ENCODE data around the gene RASSF4.

RASSF4 gene

GRCh38 chr10:44959247-44960087 is at the start of gene RASSF4:
Gene RASSF4 (plus strand): TSS chr10:44959802. CDS start chr10:44970203, 10,401 bp downstream.
- peak; percentile 94 for DNase-seq

GRCh38 chr10:44909910-44910309 is 49.7 kb upstream of the RASSF4 start:
- DNase-seq, result no peak

- DNase-seq, result no peak
Measured at GRCh38 chr10:44910602-44911001, 49.0 kb upstream of the RASSF4 start.

- DNase-seq, result no peak
Measured at GRCh38 chr10:44911081-44911540, 48.5 kb upstream of the RASSF4 start, which contains the start of gene TMEM72. Gene TMEM72 (plus strand): TSS chr10:44911337. CDS start chr10:44911513, 176 bp downstream.

- DNase-seq, result no peak
Measured at GRCh38 chr10:44911951-44912350, 47.7 kb upstream of the RASSF4 start.

GRCh38 chr10:44913350-44914081 is 46.1 kb upstream of the RASSF4 start:
- peak; percentile 17 for DNase-seq

- no peak for DNase-seq
Measured at GRCh38 chr10:44914891-44915290, 44.7 kb upstream of the RASSF4 start.

- no peak for DNase-seq
Measured at GRCh38 chr10:44916429-44916828, 43.2 kb upstream of the RASSF4 start.

- no peak for DNase-seq
Measured at GRCh38 chr10:44917848-44918247, 41.8 kb upstream of the RASSF4 start.

GRCh38 chr10:44920252-44920651 is 39.4 kb upstream of the RASSF4 start:
- no peak for DNase-seq

GRCh38 chr10:44921061-44921460 is 38.5 kb upstream of the RASSF4 start:
- no peak for DNase-seq

- no peak for DNase-seq
Measured at GRCh38 chr10:44921506-44921905, 38.1 kb upstream of the RASSF4 start.

- DNase-seq, result no peak
Measured at GRCh38 chr10:44922021-44922420, 37.6 kb upstream of the RASSF4 start.

GRCh38 chr10:44922796-44923545 is 36.6 kb upstream of the RASSF4 start:
- DNase-seq, result no peak

- no peak for DNase-seq
Measured at GRCh38 chr10:44923611-44924010, 36.0 kb upstream of the RASSF4 start.

GRCh38 chr10:44924261-44925040 is 35.2 kb upstream of the RASSF4 start:
- no peak for DNase-seq

- DNase-seq, result no peak
Measured at GRCh38 chr10:44925224-44925623, 34.4 kb upstream of the RASSF4 start.

- DNase-seq, result no peak
Measured at GRCh38 chr10:44925811-44926750, 33.5 kb upstream of the RASSF4 start.

- no peak for DNase-seq
Measured at GRCh38 chr10:44926751-44927351, 32.8 kb upstream of the RASSF4 start.

- DNase-seq, result no peak
Measured at GRCh38 chr10:44927352-44927751, 32.2 kb upstream of the RASSF4 start.

- DNase-seq, result no peak
Measured at GRCh38 chr10:44928462-44928861, 31.1 kb upstream of the RASSF4 start.

Measured in activated CD4-positive, alpha-beta T cell treated with anti-CD3 and anti-CD28 coated beads, Interleukin-2, Interleukin-6, amounts not matched to agents 100 ng/mL and 50 ng/mL, durations not matched to agents 16 hours and 8 hours (primary cell).